ENCODE data around the gene GRAMD4. TPM values are rescaled to one million over a fixed set of nuclear protein-coding genes. Genes with fewer than 3 reads are reported as not detected.

GRAMD4 gene
- polyA plus RNA-seq, 1 of the 3 experiments (the other 2 are of a cell fraction), result 15.5 TPM

DNA sequence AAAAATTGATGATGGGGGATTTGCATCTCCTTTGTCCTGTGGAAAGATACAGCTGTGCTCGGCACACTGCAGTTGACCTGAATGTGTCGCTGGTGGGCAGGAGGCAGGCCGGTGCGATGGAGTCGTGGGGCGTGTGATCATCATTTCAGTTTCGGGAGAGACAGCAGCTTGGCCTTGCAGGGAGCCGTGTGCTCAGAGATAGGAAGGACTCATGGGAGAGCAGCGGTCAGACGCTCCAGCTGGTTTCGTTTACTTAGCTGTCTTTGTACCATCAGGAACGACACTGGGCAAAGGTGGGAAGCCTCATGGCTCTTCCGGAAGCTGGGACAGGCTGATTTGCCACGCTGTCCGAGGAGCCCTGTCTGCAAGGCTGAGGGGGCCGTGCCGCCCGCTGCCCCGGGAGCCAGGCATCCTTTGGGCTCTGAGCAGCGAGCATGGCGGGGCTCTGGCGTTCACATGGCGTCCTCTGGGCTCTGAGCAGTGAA is 32.7 kb downstream of the GRAMD4 start (continued):
- TF ChIP-seq RAD21 (IDR thresholded peaks at IDR 0.05; ENCODE audit: low read length) (no peak), NRF1 (IDR thresholded peaks at IDR 0.05; ENCODE audit: low read depth, low read length) (no peak), MEF2A (IDR thresholded peaks at IDR 0.05; ENCODE audit: borderline replicate concordance, low read depth) (no peak), FOXM1 (IDR thresholded peaks at IDR 0.05; ENCODE audit: low read depth) (no peak)

DNA sequence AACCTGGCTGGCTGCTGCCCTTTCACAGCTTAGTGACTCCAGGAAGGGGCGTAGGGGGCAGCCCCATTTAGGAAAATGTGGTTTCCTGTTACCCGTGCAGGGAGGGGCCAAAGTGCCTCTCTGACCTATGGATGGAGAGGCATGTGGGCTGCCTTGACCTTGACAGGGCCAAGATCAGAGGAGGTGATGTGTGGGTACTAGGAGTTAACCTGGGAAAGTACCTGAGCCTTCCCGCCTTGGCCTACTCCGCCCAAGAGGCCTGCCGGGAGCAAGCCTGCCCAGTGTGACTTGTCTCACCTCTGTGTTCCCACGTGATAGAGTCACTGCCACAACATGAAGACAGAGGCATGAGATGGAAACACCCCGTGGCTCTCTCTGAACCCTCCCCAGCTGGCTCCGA is 33.4 kb downstream of the GRAMD4 start:
- POLR2A ChIA-PET, result no interaction called here
- Histone ChIP-seq H3K9ac (no peak overlapping the region), H3K4me3 (ENCODE audit: low read depth in 2 of 2, low read length in 1 of 2) (no peak overlapping the region), H3K9me3 (no peaks in the 10 kb centered on the region), H3K27me3 (ENCODE audit: insufficient read depth) (no peaks in the 10 kb centered on the region), H3F3A (replicated peaks; ENCODE audit: insufficient read depth) (no peaks in the 10 kb centered on the region), H3K27ac (ENCODE audit: low read depth in 2 of 2, low read length in 1 of 2) (no peak overlapping the region), H4K20me1 (ENCODE audit: insufficient read depth) (0 out of 2 replicates have a peak, but pooled peaks cover 3% of the 10 kb centered on the region), H3K4me2 (no peak overlapping the region), H3K4me1 (ENCODE audit: control insufficient read depth in 1 of 2, insufficient read depth in 2 of 2, low read depth in 1 of 2, low read length in 1 of 2) (peaks cover 0 to 23% of the 10 kb centered on the region in 2 experiments; a peak in 1 of 4 replicates), H3K79me2 (ENCODE audit: insufficient read depth) (no peaks in the 10 kb centered on the region), H3K36me3 (replicated peaks in 1 of 2; ENCODE audit: control insufficient read depth in 1 of 2, insufficient read depth in 2 of 2, low read length in 1 of 2) (no peaks in the 10 kb centered on the region), H2AFZ (ENCODE audit: low read depth) (no peak overlapping the region), H3K9me2 (no peaks in the 10 kb centered on the region)
- TF ChIP-seq, protein P1, sequence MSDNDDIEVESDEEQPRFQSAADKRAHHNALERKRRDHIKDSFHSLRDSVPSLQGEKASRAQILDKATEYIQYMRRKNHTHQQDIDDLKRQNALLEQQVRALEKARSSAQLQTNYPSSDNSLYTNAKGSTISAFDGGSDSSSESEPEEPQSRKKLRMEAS (IDR thresholded peaks at IDR 0.05; ENCODE audit: low read depth), result no peak
- no peak for TF ChIP-seq RCOR1 (IDR thresholded peaks at IDR 0.05; ENCODE audit: low read length)
- no peak for TF ChIP-seq EP300 (IDR thresholded peaks at IDR 0.05; ENCODE audit: borderline replicate concordance in 1 of 2, low read depth in 1 of 2, low read length in 1 of 2)
- TF ChIP-seq, protein P2, sequence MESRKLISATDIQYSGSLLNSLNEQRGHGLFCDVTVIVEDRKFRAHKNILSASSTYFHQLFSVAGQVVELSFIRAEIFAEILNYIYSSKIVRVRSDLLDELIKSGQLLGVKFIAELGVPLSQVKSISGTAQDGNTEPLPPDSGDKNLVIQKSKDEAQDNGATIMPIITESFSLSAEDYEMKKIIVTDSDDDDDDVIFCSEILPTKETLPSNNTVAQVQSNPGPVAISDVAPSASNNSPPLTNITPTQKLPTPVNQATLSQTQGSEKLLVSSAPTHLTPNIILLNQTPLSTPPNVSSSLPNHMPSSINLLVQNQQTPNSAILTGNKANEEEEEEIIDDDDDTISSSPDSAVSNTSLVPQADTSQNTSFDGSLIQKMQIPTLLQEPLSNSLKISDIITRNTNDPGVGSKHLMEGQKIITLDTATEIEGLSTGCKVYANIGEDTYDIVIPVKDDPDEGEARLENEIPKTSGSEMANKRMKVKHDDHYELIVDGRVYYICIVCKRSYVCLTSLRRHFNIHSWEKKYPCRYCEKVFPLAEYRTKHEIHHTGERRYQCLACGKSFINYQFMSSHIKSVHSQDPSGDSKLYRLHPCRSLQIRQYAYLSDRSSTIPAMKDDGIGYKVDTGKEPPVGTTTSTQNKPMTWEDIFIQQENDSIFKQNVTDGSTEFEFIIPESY (IDR thresholded peaks at IDR 0.05; ENCODE audit: borderline replicate concordance, low read depth), result no peak
- TF ChIP-seq EZH2phosphoT487 (IDR thresholded peaks at IDR 0.05; ENCODE audit: borderline replicate concordance, low read depth), result no peak
- no peak for TF ChIP-seq FOSL2 (IDR thresholded peaks at IDR 0.05; ENCODE audit: borderline replicate concordance, low read depth)
- no peak for TF ChIP-seq NFIC (IDR thresholded peaks at IDR 0.05; ENCODE audit: borderline replicate concordance)
- WGBS (ENCODE audit: low lambda C conversion rate), result 75% methylated on average over 2 of the region's 8 CpGs
- CTCF ChIA-PET, result interaction anchor here (1.6 to 1.8 kb wide), 2 partner anchors 82 to 90 kb away, joined by 4 to 12 read pairs; no protein-coding TSS in a partner anchor
- DNase-seq, result no peak

GRCh38 chr22:46654426-46654825 is 34.2 kb downstream of the GRAMD4 start:
- 0 out of 2 replicates have a peak, but pooled peaks cover 3% of the 10 kb centered on the region for H4K20me1 ChIP-seq (ENCODE audit: insufficient read depth)
- POLR2A ChIA-PET, result no interaction called here
- DNase-seq, result no peak
- H3K36me3 ChIP-seq (replicated peaks in 1 of 2; ENCODE audit: control insufficient read depth in 1 of 2, insufficient read depth in 2 of 2, low read length in 1 of 2), result no peaks in the 10 kb centered on the region
- no peak overlapping the region for H2AFZ ChIP-seq (ENCODE audit: low read depth)
- H3K9ac ChIP-seq, result no peak overlapping the region
- H3K79me2 ChIP-seq (ENCODE audit: insufficient read depth), result no peaks in the 10 kb centered on the region
- H3K4me2 ChIP-seq, result no peak overlapping the region
- no peak overlapping the region for H3K27ac ChIP-seq (ENCODE audit: low read depth in 2 of 2, low read length in 1 of 2)
- no peaks in the 10 kb centered on the region for H3K9me2 ChIP-seq
- 96% methylated on average over 10 of the region's 17 CpGs for WGBS (ENCODE audit: low lambda C conversion rate)
- no peaks in the 10 kb centered on the region for H3K27me3 ChIP-seq (ENCODE audit: insufficient read depth)
- no peak overlapping the region for H3K4me3 ChIP-seq (ENCODE audit: low read depth in 2 of 2, low read length in 1 of 2)
- H3F3A ChIP-seq (replicated peaks; ENCODE audit: insufficient read depth), result no peaks in the 10 kb centered on the region
- peaks cover 0 to 20% of the 10 kb centered on the region in 2 experiments; a peak in 1 of 4 replicates for H3K4me1 ChIP-seq (ENCODE audit: control insufficient read depth in 1 of 2, insufficient read depth in 2 of 2, low read depth in 1 of 2, low read length in 1 of 2)
- CTCF ChIA-PET, result interaction anchor here (4.2 kb wide), 1 partner anchor 91 kb away, joined by 20 read pairs; no protein-coding TSS in a partner anchor
- H3K9me3 ChIP-seq, result no peaks in the 10 kb centered on the region
- TF ChIP-seq, protein P3, sequence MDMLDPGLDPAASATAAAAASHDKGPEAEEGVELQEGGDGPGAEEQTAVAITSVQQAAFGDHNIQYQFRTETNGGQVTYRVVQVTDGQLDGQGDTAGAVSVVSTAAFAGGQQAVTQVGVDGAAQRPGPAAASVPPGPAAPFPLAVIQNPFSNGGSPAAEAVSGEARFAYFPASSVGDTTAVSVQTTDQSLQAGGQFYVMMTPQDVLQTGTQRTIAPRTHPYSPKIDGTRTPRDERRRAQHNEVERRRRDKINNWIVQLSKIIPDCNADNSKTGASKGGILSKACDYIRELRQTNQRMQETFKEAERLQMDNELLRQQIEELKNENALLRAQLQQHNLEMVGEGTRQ (IDR thresholded peaks at IDR 0.05; ENCODE audit: borderline replicate concordance, low read depth, low read length), result no peak
- TF ChIP-seq GATA2 (CRISPR knock-in tag; IDR thresholded peaks at IDR 0.05), result no peak
- no peak for TF ChIP-seq REST (IDR thresholded peaks at IDR 0.05; ENCODE audit: low read depth, low read length)
- TF ChIP-seq NFIC (IDR thresholded peaks at IDR 0.05; ENCODE audit: borderline replicate concordance), result no peak
- TF ChIP-seq NRF1 (IDR thresholded peaks at IDR 0.05; ENCODE audit: low read depth, low read length), result no peak
- no peak for TF ChIP-seq SMC3 (IDR thresholded peaks at IDR 0.05; ENCODE audit: low read depth, low read length)
- TF ChIP-seq, protein P4, sequence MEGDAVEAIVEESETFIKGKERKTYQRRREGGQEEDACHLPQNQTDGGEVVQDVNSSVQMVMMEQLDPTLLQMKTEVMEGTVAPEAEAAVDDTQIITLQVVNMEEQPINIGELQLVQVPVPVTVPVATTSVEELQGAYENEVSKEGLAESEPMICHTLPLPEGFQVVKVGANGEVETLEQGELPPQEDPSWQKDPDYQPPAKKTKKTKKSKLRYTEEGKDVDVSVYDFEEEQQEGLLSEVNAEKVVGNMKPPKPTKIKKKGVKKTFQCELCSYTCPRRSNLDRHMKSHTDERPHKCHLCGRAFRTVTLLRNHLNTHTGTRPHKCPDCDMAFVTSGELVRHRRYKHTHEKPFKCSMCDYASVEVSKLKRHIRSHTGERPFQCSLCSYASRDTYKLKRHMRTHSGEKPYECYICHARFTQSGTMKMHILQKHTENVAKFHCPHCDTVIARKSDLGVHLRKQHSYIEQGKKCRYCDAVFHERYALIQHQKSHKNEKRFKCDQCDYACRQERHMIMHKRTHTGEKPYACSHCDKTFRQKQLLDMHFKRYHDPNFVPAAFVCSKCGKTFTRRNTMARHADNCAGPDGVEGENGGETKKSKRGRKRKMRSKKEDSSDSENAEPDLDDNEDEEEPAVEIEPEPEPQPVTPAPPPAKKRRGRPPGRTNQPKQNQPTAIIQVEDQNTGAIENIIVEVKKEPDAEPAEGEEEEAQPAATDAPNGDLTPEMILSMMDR (IDR thresholded peaks at IDR 0.05), result no peak
- no peak for TF ChIP-seq RXRA (IDR thresholded peaks at IDR 0.05; ENCODE audit: borderline replicate concordance, low read depth)

Measured in SK-N-SH (cell line).